ENCODE measurements around the gene SRGAP3. TPM values are rescaled to one million over a fixed set of nuclear protein-coding genes. Genes with fewer than 3 reads are reported as not detected.

Gene SRGAP3
- total RNA-seq, 2 donors from 2014 or later = 5.7 to 6.1 TPM

- Histone ChIP-seq H3K27me3 (no peaks in the 10 kb centered on the region), H3K9me3 (no peaks in the 10 kb centered on the region), H3K36me3 (no peaks in the 10 kb centered on the region), H3K4me3 (no peak overlapping the region), H3K9ac (ENCODE audit: low read depth in 2 of 2, low read length in 2 of 2) (no peak overlapping the region), H3K4me1 (no peaks in the 10 kb centered on the region), H3K27ac (no peak overlapping the region)
- intact Hi-C loops (cut with DNase I) = no loop called here
- TF ChIP-seq CTCF (IDR thresholded peaks at IDR 0.05) = no peak
- DNase-seq = no peak
Observed at GRCh38 chr3:9201266-9201665, 48.2 kb downstream of the SRGAP3 start.

- intact Hi-C loops (cut with DNase I) = no loop called here
- no peaks in the 10 kb centered on the region for H3K9me3 ChIP-seq
- TF ChIP-seq CTCF (IDR thresholded peaks at IDR 0.05) = no peak
- no peak overlapping the region for H3K9ac ChIP-seq (ENCODE audit: low read depth in 2 of 2, low read length in 2 of 2)
- no peaks in the 10 kb centered on the region for H3K36me3 ChIP-seq
- no peak overlapping the region for H3K27ac ChIP-seq
- H3K4me3 ChIP-seq = no peak overlapping the region
- H3K27me3 ChIP-seq = no peaks in the 10 kb centered on the region
- H3K4me1 ChIP-seq = no peaks in the 10 kb centered on the region
- DNase-seq = no peak
Observed at GRCh38 chr3:9199775-9200174, 49.7 kb downstream of the SRGAP3 start.

GRCh38 chr3:9198899-9199335 lies 50.5 kb downstream of the SRGAP3 start:
- DNase-seq = no peak
- H3K9ac ChIP-seq (ENCODE audit: low read depth in 2 of 2, low read length in 2 of 2) = no peak overlapping the region
- no peaks in the 10 kb centered on the region for H3K36me3 ChIP-seq
- no peaks in the 10 kb centered on the region for H3K4me1 ChIP-seq
- no peaks in the 10 kb centered on the region for H3K9me3 ChIP-seq
- intact Hi-C loops (cut with DNase I) = no loop called here
- no peak overlapping the region for H3K4me3 ChIP-seq
- no peak overlapping the region for H3K27ac ChIP-seq
- no peaks in the 10 kb centered on the region for H3K27me3 ChIP-seq
- no peak for TF ChIP-seq CTCF (IDR thresholded peaks at IDR 0.05)

GRCh38 chr3:9198261-9198660 lies 51.2 kb downstream of the SRGAP3 start:
- H3K4me3 ChIP-seq = no peak overlapping the region
- no peaks in the 10 kb centered on the region for H3K4me1 ChIP-seq
- no peaks in the 10 kb centered on the region for H3K27me3 ChIP-seq
- no peaks in the 10 kb centered on the region for H3K36me3 ChIP-seq
- no peak for DNase-seq
- no peak overlapping the region for H3K9ac ChIP-seq (ENCODE audit: low read depth in 2 of 2, low read length in 2 of 2)
- H3K27ac ChIP-seq = no peak overlapping the region
- TF ChIP-seq CTCF (IDR thresholded peaks at IDR 0.05) = no peak
- no peaks in the 10 kb centered on the region for H3K9me3 ChIP-seq
- intact Hi-C loops (cut with DNase I) = no loop called here

- H3K27ac ChIP-seq = no peak overlapping the region
- no peaks in the 10 kb centered on the region for H3K36me3 ChIP-seq
- intact Hi-C loops (cut with DNase I) = no loop called here
- no peak for DNase-seq
- no peak overlapping the region for H3K9ac ChIP-seq (ENCODE audit: low read depth in 2 of 2, low read length in 2 of 2)
- H3K4me3 ChIP-seq = no peak overlapping the region
- H3K4me1 ChIP-seq = no peaks in the 10 kb centered on the region
- no peaks in the 10 kb centered on the region for H3K9me3 ChIP-seq
- TF ChIP-seq CTCF (IDR thresholded peaks at IDR 0.05) = no peak
- no peaks in the 10 kb centered on the region for H3K27me3 ChIP-seq
Observed at GRCh38 chr3:9196020-9196419, 53.4 kb downstream of the SRGAP3 start.

GRCh38 chr3:9195390-9195789 lies 54.1 kb downstream of the SRGAP3 start:
- Histone ChIP-seq H3K36me3 (no peaks in the 10 kb centered on the region), H3K4me1 (no peaks in the 10 kb centered on the region), H3K27me3 (no peaks in the 10 kb centered on the region), H3K4me3 (no peak overlapping the region), H3K9me3 (no peaks in the 10 kb centered on the region), H3K27ac (no peak overlapping the region), H3K9ac (ENCODE audit: low read depth in 2 of 2, low read length in 2 of 2) (no peak overlapping the region)
- intact Hi-C loops (cut with DNase I) = no loop called here
- no peak for DNase-seq
- no peak for TF ChIP-seq CTCF (IDR thresholded peaks at IDR 0.05)

All from colonic mucosa (tissue), 4 donors.